ENCODE data around the gene SPARC. TPM values are rescaled to one million over a fixed set of nuclear protein-coding genes. Genes with fewer than 3 reads are reported as not detected.

Gene SPARC
- total RNA-seq, 1 experiment from 2014 or later = not detected

DNA sequence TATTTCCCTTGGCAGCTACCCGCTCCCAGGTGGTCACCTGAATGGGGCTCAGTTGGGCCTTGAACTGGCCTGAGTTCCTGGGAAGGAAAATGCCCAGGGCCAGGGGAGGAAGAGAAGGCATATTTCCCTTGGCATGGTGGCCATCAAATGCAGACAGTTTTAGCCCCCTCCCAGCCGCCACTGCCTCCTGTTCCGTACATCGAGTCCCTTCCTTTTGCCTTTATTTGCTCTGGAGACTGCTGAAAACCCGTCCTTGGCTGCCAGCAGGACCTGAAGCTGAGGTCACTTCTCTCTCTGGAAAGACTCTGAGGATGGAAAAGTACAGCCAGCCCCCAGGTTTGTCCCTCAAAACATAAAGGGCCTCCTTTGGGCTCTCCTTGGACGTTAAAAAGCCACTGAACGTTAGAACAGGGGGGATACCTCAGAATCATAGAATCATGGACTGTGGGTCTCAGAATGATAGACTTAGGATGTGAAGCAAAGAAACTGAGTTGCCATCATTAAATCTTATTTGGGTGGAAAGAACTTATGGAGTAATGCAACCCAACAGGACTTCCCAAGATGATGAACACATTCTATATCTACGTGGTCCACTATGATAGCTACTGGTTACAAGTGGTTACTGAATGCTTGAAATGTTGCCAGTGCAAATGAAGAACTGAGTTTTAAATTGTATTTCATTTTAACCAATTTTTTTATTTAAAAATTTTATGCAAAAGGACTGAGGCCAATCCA is 7.1 kb downstream of the SPARC start:
- H3K9me3 ChIP-seq (ENCODE audit: low read length) = no peaks in the 10 kb centered on the region
- no peak overlapping the region for H3K4me3 ChIP-seq (ENCODE audit: low read length)
- no peaks in the 10 kb centered on the region for H3K4me1 ChIP-seq (ENCODE audit: low read length)
- no peak overlapping the region for H3K9ac ChIP-seq (ENCODE audit: low read length)
- no peaks in the 10 kb centered on the region for H3K9me2 ChIP-seq (replicated peaks; ENCODE audit: insufficient read depth, low read length)
- H3K79me2 ChIP-seq (ENCODE audit: low read length) = no peaks in the 10 kb centered on the region
- H2AFZ ChIP-seq (ENCODE audit: low read length) = no peak overlapping the region
- no peak overlapping the region for H3K27ac ChIP-seq (ENCODE audit: low read length)
- no peaks in the 10 kb centered on the region for H3K27me3 ChIP-seq (ENCODE audit: low read length)
- H3K36me3 ChIP-seq (ENCODE audit: insufficient read depth, low read length) = no peaks in the 10 kb centered on the region
- H4K20me1 ChIP-seq (ENCODE audit: insufficient read depth, low read depth, low read length) = no peaks in the 10 kb centered on the region
- H3K4me2 ChIP-seq (ENCODE audit: low read depth, low read length, poor library complexity, severe bottlenecking) = no peak overlapping the region
- no peak for DNase-seq

DNA sequence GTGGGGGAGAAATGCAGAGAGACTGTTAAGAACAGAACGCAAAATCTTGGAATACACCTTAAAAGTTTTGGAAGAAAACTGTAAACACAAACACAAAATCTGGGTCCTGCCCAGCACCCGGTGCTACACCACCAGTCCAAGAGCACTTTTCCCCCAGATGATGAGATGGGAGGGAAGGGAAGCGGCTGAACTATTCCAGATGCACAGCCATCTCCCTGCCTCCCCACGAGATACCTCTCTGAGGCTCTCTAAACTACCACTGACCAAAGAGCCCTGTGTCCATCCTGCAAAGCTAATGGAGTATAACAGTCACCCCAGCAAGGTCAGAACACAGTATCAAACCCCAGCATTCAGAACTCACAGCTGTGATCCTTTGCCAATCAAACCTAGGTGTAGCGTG is 8.0 kb downstream of the SPARC start:
- Histone ChIP-seq H3K79me2 (ENCODE audit: low read length) (no peaks in the 10 kb centered on the region), H3K9me2 (replicated peaks; ENCODE audit: insufficient read depth, low read length) (no peaks in the 10 kb centered on the region), H3K4me2 (ENCODE audit: low read depth, low read length, poor library complexity, severe bottlenecking) (no peak overlapping the region), H3K27me3 (ENCODE audit: low read length) (no peaks in the 10 kb centered on the region), H3K4me1 (ENCODE audit: low read length) (no peaks in the 10 kb centered on the region), H3K4me3 (ENCODE audit: low read length) (no peak overlapping the region), H3K9me3 (ENCODE audit: low read length) (no peaks in the 10 kb centered on the region), H4K20me1 (ENCODE audit: insufficient read depth, low read depth, low read length) (no peaks in the 10 kb centered on the region), H3K27ac (ENCODE audit: low read length) (no peak overlapping the region), H3K9ac (ENCODE audit: low read length) (no peak overlapping the region), H2AFZ (ENCODE audit: low read length) (no peak overlapping the region), H3K36me3 (ENCODE audit: insufficient read depth, low read length) (no peaks in the 10 kb centered on the region)
- DNase-seq = no peak

DNA sequence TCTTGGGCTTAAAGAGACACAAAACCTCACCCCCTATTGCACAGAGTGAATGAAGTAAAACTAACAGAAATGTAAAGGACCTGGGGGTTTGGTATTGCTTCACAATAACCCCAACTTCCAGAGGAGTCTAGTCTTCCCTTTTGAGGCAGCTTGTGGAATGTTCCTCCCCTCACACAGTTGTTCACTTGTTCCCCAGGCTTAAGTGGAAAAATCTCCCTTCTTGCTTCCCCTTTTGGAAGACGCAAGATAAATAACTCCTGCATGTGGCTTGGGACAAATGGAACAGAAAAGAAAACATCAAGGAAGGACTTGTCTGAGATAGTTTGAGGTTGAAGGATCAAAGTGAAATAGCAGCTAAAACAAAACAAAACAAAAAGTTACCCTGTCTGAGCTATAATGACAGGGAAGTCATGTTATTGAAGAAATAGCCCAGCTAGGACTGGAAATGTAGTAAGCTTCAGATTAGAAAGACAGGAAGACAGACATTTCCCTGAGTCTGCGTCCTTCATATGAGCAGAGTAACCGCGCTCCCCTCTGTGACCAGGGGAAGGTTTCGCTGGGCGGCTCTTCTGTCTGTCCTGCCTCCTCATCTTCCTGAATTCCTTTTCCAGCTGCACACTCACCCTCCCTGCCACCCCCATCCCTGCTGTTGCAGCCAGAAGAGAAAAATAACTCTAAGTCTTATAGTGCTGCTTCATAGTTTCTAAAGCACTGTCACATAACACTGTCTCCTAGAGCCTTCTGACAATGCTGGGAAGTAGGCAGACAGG is 8.8 kb downstream of the SPARC start:
- H3K4me3 ChIP-seq (ENCODE audit: low read length) = no peak overlapping the region
- H3K4me2 ChIP-seq (ENCODE audit: low read depth, low read length, poor library complexity, severe bottlenecking) = no peak overlapping the region
- H3K36me3 ChIP-seq (ENCODE audit: insufficient read depth, low read length) = no peaks in the 10 kb centered on the region
- H3K9me2 ChIP-seq (replicated peaks; ENCODE audit: insufficient read depth, low read length) = no peaks in the 10 kb centered on the region
- no peak overlapping the region for H3K27ac ChIP-seq (ENCODE audit: low read length)
- H4K20me1 ChIP-seq (ENCODE audit: insufficient read depth, low read depth, low read length) = no peaks in the 10 kb centered on the region
- DNase-seq = no peak
- no peaks in the 10 kb centered on the region for H3K27me3 ChIP-seq (ENCODE audit: low read length)
- H2AFZ ChIP-seq (ENCODE audit: low read length) = no peak overlapping the region
- H3K9ac ChIP-seq (ENCODE audit: low read length) = no peak overlapping the region
- H3K79me2 ChIP-seq (ENCODE audit: low read length) = no peaks in the 10 kb centered on the region
- no peaks in the 10 kb centered on the region for H3K4me1 ChIP-seq (ENCODE audit: low read length)
- no peaks in the 10 kb centered on the region for H3K9me3 ChIP-seq (ENCODE audit: low read length)

DNA sequence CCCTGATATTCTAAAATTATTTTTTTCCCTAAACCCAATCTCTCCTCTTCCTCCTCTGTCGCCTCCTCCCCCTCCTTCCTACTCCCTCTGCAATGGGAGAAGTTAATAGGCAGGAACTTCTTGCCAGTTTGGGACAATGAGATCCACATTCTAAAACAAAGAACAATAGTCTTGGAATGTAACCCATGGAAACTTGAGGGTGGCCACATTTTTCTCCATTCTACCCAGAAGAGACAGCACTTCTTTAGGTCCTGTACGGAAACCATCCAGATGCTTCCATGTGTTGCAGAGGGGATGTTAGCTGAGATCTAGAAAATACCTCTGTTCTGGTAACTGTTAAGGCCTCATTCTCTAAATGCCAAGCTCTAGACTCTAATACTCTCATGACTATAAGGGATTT is 10.0 kb downstream of the SPARC start:
- Histone ChIP-seq H3K4me2 (ENCODE audit: low read depth, low read length, poor library complexity, severe bottlenecking) (no peak overlapping the region), H3K4me1 (ENCODE audit: low read length) (no peaks in the 10 kb centered on the region), H3K36me3 (ENCODE audit: insufficient read depth, low read length) (no peaks in the 10 kb centered on the region), H3K9me2 (replicated peaks; ENCODE audit: insufficient read depth, low read length) (no peaks in the 10 kb centered on the region), H3K27me3 (ENCODE audit: low read length) (no peaks in the 10 kb centered on the region), H2AFZ (ENCODE audit: low read length) (no peak overlapping the region), H3K27ac (ENCODE audit: low read length) (no peak overlapping the region), H3K4me3 (ENCODE audit: low read length) (no peak overlapping the region), H4K20me1 (ENCODE audit: insufficient read depth, low read depth, low read length) (no peaks in the 10 kb centered on the region), H3K9me3 (ENCODE audit: low read length) (no peaks in the 10 kb centered on the region), H3K9ac (ENCODE audit: low read length) (no peak overlapping the region), H3K79me2 (ENCODE audit: low read length) (no peaks in the 10 kb centered on the region)
- DNase-seq = no peak

DNA sequence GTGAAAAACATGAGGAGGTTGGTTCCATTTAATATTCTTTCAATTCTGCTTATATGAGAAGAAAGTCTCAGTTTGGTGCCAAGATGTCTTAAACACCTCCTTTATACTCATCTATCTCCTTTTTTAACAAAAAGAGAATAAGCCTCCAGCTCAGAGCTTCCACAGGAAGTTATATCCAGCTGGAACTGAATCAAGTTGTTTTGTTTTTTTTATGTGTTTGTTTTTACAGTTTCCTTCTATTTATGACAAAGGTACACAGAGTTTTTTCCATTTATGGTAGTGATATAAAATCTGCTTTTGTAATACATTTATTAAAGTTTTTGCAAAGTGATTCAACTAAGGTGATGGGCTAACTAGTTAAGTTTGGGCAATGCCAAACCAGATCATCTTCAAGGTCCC is 10.4 kb downstream of the SPARC start:
- Histone ChIP-seq H3K9me2 (replicated peaks; ENCODE audit: insufficient read depth, low read length) (no peaks in the 10 kb centered on the region), H3K9me3 (ENCODE audit: low read length) (no peaks in the 10 kb centered on the region), H3K27me3 (ENCODE audit: low read length) (no peaks in the 10 kb centered on the region; the same call in 1 of the 2 replicates), H3K4me3 (ENCODE audit: low read length) (no peak overlapping the region), H4K20me1 (ENCODE audit: insufficient read depth, low read depth, low read length) (no peaks in the 10 kb centered on the region), H3K9ac (ENCODE audit: low read length) (no peak overlapping the region), H3K4me1 (ENCODE audit: low read length) (no peaks in the 10 kb centered on the region), H3K79me2 (ENCODE audit: low read length) (no peaks in the 10 kb centered on the region), H3K27ac (ENCODE audit: low read length) (no peak overlapping the region), H3K36me3 (ENCODE audit: insufficient read depth, low read length) (no peaks in the 10 kb centered on the region), H2AFZ (ENCODE audit: low read length) (no peak overlapping the region), H3K4me2 (ENCODE audit: low read depth, low read length, poor library complexity, severe bottlenecking) (no peak overlapping the region)
- DNase-seq = no peak

DNA sequence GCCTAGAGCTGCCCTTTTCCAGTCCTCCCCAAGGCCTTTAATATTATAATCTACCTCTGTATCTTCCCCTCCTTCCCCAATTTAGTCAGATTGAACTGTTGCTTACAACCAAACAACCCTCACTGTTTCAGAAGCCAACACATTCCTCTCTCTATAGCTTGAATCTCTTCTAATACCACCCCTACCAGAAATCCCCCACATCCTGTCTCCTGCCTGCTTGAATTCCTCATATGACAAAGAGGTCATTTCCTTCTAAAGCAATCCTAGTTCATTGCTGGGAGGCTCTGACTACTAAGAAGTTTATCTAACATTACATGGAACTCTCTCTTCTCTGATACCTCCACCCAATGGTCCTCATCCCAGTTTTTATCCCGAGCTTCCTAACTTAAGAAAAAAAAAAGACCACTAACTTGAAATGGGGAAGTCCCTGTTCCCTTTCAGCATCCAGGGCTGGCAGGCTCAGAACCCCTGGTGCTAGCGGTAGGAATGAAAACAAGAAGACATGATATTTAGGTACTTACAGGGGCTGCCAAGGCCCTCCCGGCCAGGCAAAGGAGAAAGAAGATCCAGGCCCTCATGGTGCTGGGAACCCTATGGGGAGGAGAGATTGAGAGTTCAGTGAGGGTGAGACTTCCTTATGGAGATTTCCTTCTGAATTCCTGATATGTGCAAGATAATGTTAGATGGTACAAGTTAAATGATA is 11.0 kb downstream of the SPARC start:
- Histone ChIP-seq H4K20me1 (ENCODE audit: insufficient read depth, low read depth, low read length) (no peaks in the 10 kb centered on the region), H3K36me3 (ENCODE audit: insufficient read depth, low read length) (no peaks in the 10 kb centered on the region), H3K9me3 (ENCODE audit: low read length) (no peaks in the 10 kb centered on the region), H3K79me2 (ENCODE audit: low read length) (no peaks in the 10 kb centered on the region), H3K27me3 (ENCODE audit: low read length) (no peaks in the 10 kb centered on the region; the same call in 1 of the 2 replicates), H2AFZ (ENCODE audit: low read length) (no peak overlapping the region), H3K9me2 (replicated peaks; ENCODE audit: insufficient read depth, low read length) (no peaks in the 10 kb centered on the region), H3K27ac (ENCODE audit: low read length) (no peak overlapping the region), H3K9ac (ENCODE audit: low read length) (no peak overlapping the region), H3K4me3 (ENCODE audit: low read length) (no peak overlapping the region), H3K4me2 (ENCODE audit: low read depth, low read length, poor library complexity, severe bottlenecking) (no peak overlapping the region), H3K4me1 (ENCODE audit: low read length) (no peaks in the 10 kb centered on the region)
- DNase-seq = no peak

DNA sequence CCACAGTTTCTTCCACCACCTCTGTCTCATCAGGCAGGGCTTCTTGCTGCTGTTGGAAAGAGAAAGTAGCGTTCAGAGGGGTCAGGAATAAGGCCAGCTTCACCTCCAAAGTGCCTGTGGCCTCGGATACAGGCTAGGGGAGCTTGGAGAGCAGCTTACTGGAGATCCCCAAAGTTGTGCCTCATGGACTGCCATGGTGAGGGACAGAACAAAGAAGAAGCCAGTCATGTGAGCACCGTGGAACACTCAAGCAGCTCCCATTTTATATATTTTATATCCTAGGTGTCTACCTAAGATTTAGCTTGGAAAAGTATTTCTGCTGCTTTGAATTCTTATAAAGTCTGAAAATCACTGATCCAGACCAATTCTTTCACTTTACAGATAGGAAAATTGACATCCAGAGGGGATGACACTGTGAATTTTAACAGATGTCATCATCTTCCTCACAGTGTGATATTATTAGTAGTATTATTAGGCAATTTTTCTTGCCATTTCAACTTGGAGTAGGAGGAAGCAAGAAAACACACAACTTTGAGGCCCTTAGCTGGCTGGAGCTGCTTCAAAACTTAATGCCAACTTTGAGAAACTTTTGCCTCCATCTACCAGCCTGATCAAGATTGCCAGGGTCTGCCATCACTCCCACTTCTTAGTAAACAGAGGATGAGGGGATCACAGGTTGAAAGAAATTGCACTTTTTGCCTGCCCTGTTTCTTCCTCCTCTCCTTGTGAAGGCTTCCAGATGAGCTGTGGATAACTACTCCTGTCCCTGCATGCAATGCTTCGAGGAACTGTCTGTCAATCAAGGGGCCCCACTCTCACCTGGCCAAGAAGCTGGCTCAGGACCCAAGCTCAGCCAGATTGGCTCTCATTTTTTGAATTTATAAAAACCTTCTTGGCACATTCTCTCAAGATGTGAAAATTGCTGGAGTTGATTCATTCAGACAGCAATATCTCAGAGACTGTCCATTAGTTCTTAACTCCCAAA is 11.8 kb downstream of the SPARC start:
- no peaks in the 10 kb centered on the region for H3K36me3 ChIP-seq (ENCODE audit: insufficient read depth, low read length)
- H2AFZ ChIP-seq (ENCODE audit: low read length) = no peak overlapping the region
- no peak overlapping the region for H3K4me3 ChIP-seq (ENCODE audit: low read length)
- no peak for DNase-seq
- H3K9ac ChIP-seq (ENCODE audit: low read length) = no peak overlapping the region
- no peaks in the 10 kb centered on the region for H3K9me3 ChIP-seq (ENCODE audit: low read length)
- H3K27ac ChIP-seq (ENCODE audit: low read length) = no peak overlapping the region
- H3K4me2 ChIP-seq (ENCODE audit: low read depth, low read length, poor library complexity, severe bottlenecking) = no peak overlapping the region
- H3K79me2 ChIP-seq (ENCODE audit: low read length) = no peaks in the 10 kb centered on the region
- no peaks in the 10 kb centered on the region for H3K9me2 ChIP-seq (replicated peaks; ENCODE audit: insufficient read depth, low read length)
- no peaks in the 10 kb centered on the region for H3K4me1 ChIP-seq (ENCODE audit: low read length)
- H4K20me1 ChIP-seq (ENCODE audit: insufficient read depth, low read depth, low read length) = no peaks in the 10 kb centered on the region
- no peaks in the 10 kb centered on the region; the same call in 1 of the 2 replicates for H3K27me3 ChIP-seq (ENCODE audit: low read length)
